HEK293 (cell line): ENCODE data around the gene ATF6.

Experiments used
- YY1 ChIP-seq: fragments of 450-650 bp; formaldehyde crosslinking; IDR thresholded peaks from 2 replicates; pipeline ENCODE4 v1.5.1; 2018; ENCODE audit warnings: missing biosample characterization, missing genetic modification characterization
- ZBTB8A ChIP-seq: fragments of 450-650 bp; formaldehyde crosslinking; IDR thresholded peaks from 2 replicates; pipeline ENCODE4 v1.5.1; 2016; ENCODE audit warnings: missing biosample characterization, missing genetic modification characterization
- ZNF175 ChIP-seq: fragments of 450-650 bp; formaldehyde crosslinking; IDR thresholded peaks from 2 replicates; pipeline ENCODE4 v1.5.1; 2016; ENCODE audit warnings: missing biosample characterization, missing genetic modification characterization
- ZNF549 ChIP-seq: fragments of 450-650 bp; IDR thresholded peaks from 2 replicates; pipeline ENCODE4 v1.5.1; 2018; ENCODE audit warnings: missing biosample characterization, missing genetic modification characterization, mild to moderate bottlenecking, inconsistent platforms, moderate library complexity
- TF ChIP-seq, protein P1 (sequence below): fragments of 450-650 bp; formaldehyde crosslinking; IDR thresholded peaks from 2 replicates; pipeline ENCODE4 v1.5.1; 2016; ENCODE audit warnings: missing biosample characterization, missing genetic modification characterization
- TF ChIP-seq, protein P2 (sequence below): fragments of 450-650 bp; formaldehyde crosslinking; IDR thresholded peaks from 2 replicates; pipeline ENCODE4 v1.5.1; 2017; ENCODE audit warnings: missing biosample characterization, missing genetic modification characterization
- TF ChIP-seq, protein P3 (sequence below): fragments of 450-650 bp; formaldehyde crosslinking; conservative IDR thresholded peaks from 2 replicates; pipeline ENCODE4 v1.5.1; 2016; ENCODE audit warnings: low read depth, missing biosample characterization, missing genetic modification characterization

DNA sequence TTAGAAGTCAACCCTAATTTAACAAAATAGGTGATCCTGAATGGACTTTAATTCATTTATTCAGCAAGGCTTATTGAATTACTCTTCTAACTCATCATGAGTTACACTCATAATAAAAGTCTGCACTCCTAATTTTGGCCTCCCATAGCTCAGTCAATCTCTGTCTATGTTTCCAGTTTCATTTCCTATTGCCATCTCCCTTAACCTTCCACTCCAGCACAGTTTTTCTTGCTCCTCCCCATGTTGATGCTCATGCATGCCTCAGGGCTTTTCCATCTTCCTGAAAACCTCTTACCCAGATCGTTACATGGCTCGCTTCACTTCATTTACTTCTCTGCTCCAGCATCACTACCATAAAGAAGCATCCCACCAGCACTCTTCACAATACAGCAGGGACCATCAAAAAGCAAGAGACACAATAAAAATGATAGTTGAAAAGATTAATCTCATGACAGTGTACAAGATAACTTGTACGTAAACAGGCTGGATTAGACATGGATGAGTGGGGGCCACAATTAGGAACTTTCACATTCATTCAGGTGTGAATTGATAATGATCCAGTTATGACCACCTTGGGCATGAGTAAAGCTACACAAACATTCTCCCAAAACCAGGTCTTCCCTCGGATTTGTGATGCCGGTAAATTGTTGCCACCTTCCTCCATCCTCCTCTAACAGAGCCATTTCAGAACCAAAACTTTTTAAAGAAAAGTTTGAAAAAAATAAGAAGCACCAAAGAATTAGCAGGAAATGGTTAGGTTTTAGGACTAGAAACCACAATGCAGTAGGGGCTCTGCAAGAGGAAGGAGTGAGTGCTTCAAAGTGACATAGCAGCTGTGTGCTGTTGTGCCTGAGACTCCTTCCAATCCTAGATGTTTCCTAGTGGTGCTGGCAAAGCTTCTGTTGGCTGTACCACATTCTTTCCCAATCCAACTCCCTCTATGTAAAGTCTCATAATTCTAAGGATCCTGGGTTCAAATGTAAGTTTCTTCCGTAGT, 167.8 kb downstream of the ATF6 start:
- TF ChIP-seq ZBTB8A (tag by site-specific recombination) (no peak), YY1 (tag by site-specific recombination) (no peak), ZNF549 (tag by site-specific recombination) (no peak), ZNF175 (tag by site-specific recombination) (no peak)
- TF ChIP-seq, protein P1, sequence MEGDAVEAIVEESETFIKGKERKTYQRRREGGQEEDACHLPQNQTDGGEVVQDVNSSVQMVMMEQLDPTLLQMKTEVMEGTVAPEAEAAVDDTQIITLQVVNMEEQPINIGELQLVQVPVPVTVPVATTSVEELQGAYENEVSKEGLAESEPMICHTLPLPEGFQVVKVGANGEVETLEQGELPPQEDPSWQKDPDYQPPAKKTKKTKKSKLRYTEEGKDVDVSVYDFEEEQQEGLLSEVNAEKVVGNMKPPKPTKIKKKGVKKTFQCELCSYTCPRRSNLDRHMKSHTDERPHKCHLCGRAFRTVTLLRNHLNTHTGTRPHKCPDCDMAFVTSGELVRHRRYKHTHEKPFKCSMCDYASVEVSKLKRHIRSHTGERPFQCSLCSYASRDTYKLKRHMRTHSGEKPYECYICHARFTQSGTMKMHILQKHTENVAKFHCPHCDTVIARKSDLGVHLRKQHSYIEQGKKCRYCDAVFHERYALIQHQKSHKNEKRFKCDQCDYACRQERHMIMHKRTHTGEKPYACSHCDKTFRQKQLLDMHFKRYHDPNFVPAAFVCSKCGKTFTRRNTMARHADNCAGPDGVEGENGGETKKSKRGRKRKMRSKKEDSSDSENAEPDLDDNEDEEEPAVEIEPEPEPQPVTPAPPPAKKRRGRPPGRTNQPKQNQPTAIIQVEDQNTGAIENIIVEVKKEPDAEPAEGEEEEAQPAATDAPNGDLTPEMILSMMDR = no peak
- TF ChIP-seq, protein P2, sequence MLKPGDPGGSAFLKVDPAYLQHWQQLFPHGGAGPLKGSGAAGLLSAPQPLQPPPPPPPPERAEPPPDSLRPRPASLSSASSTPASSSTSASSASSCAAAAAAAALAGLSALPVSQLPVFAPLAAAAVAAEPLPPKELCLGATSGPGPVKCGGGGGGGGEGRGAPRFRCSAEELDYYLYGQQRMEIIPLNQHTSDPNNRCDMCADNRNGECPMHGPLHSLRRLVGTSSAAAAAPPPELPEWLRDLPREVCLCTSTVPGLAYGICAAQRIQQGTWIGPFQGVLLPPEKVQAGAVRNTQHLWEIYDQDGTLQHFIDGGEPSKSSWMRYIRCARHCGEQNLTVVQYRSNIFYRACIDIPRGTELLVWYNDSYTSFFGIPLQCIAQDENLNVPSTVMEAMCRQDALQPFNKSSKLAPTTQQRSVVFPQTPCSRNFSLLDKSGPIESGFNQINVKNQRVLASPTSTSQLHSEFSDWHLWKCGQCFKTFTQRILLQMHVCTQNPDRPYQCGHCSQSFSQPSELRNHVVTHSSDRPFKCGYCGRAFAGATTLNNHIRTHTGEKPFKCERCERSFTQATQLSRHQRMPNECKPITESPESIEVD (tag by site-specific recombination) = no peak
- TF ChIP-seq, protein P3, sequence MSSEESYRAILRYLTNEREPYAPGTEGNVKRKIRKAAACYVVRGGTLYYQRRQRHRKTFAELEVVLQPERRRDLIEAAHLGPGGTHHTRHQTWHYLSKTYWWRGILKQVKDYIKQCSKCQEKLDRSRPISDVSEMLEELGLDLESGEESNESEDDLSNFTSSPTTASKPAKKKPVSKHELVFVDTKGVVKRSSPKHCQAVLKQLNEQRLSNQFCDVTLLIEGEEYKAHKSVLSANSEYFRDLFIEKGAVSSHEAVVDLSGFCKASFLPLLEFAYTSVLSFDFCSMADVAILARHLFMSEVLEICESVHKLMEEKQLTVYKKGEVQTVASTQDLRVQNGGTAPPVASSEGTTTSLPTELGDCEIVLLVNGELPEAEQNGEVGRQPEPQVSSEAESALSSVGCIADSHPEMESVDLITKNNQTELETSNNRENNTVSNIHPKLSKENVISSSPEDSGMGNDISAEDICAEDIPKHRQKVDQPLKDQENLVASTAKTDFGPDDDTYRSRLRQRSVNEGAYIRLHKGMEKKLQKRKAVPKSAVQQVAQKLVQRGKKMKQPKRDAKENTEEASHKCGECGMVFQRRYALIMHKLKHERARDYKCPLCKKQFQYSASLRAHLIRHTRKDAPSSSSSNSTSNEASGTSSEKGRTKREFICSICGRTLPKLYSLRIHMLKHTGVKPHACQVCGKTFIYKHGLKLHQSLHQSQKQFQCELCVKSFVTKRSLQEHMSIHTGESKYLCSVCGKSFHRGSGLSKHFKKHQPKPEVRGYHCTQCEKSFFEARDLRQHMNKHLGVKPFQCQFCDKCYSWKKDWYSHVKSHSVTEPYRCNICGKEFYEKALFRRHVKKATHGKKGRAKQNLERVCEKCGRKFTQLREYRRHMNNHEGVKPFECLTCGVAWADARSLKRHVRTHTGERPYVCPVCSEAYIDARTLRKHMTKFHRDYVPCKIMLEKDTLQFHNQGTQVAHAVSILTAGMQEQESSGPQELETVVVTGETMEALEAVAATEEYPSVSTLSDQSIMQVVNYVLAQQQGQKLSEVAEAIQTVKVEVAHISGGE (tag by site-specific recombination) = no peak
